ENCODE results near the gene RMP24.

RMP24 gene

DNA sequence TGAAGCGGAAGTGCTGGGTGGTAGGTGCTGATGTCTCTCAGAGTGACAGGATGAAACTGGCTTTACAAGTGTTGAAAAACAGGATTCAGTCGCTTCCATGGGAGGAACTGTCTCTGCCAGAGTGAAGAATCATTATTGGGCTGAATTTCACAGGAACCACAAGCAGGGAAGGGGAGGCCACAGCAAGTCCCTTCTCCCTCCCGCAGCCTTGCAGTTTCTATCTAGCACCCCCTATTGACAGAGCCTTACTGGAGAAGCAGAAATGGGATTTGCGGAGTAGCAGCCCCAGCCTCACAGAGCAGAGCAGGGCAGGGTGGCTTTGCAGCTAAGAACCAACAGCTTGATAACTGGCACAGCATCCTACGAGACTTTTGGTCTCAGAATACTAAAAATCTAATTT, 33.3 kb upstream of the RMP24 start:
- Histone ChIP-seq H3K9me3 (ENCODE audit: control insufficient read depth, insufficient read depth, low read length) (no peaks in the 10 kb centered on the region), H3K27ac (ENCODE audit: low read depth, low read length) (no peak overlapping the region), H3K4me3 (ENCODE audit: low read depth, low read length) (no peak overlapping the region), H3K36me3 (ENCODE audit: control insufficient read depth, insufficient read depth, low read length) (no peaks in the 10 kb centered on the region), H3K27me3 (ENCODE audit: control insufficient read depth, insufficient read depth, low read length) (no peaks in the 10 kb centered on the region), H3K4me1 (ENCODE audit: control insufficient read depth, insufficient read depth, low read length) (no peaks in the 10 kb centered on the region)
- peak in 1 of 6 donors; percentile 21 for DNase-seq (ENCODE audit: low read depth in 4 of 6, low spot score in 6 of 6)
- 54% methylated on average over 4 of the region's 5 CpGs for WGBS (ENCODE audit: insufficient coverage)

DNA sequence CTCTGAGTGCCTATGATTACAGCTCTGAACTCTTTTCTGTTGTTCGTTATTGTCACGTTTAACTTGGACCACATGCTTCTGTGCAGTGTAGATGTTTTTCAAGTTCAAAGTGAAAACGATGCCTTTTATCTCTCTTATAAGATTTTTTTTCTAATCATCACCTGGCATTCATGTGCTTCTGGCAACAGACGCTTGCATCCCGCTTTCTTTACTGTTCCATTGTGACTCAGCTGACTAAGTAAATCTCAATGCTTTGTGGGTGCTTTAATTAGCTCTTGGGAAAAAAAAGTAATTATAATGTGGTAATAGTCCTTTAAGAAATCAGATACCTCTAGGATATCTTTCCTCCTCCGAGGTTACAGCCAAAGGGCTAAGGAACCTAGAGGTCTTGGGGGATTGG, 31.2 kb upstream of the RMP24 start:
- H3K27me3 ChIP-seq (ENCODE audit: control insufficient read depth, insufficient read depth, low read length), result no peaks in the 10 kb centered on the region
- WGBS (ENCODE audit: insufficient coverage), result no CpG with 5 or more reads among the region's 6 CpGs
- no peaks in the 10 kb centered on the region for H3K36me3 ChIP-seq (ENCODE audit: control insufficient read depth, insufficient read depth, low read length)
- H3K4me3 ChIP-seq (ENCODE audit: low read depth, low read length), result no peak overlapping the region
- no peaks in the 10 kb centered on the region for H3K9me3 ChIP-seq (ENCODE audit: control insufficient read depth, insufficient read depth, low read length)
- no peak overlapping the region for H3K27ac ChIP-seq (ENCODE audit: low read depth, low read length)
- peak in 1 of 6 donors; percentile 34 for DNase-seq (ENCODE audit: low read depth in 4 of 6, low spot score in 6 of 6)
- no peaks in the 10 kb centered on the region for H3K4me1 ChIP-seq (ENCODE audit: control insufficient read depth, insufficient read depth, low read length)

DNA sequence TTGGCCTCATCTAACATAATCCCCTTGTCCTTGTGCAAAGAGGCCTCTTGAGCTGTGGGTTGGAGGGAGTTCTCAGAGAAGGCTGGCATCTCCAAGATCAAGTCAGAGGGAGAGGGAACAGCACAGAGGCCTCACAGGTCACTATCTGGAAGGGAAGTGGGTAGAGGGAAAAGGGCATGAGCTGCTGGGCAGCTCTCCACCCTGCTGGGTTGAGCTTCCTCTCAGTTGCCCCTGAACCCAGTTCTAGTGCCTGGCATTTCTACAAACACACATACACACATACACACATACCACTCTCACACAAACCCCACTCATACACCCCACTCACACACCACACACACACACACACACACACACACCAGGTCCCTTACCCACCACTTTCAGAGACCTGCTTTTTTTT, 30.3 kb upstream of the RMP24 start:
- DNase-seq (ENCODE audit: low read depth in 4 of 6, low spot score in 6 of 6), result no peak
- no peak overlapping the region for H3K27ac ChIP-seq (ENCODE audit: low read depth, low read length)
- H3K27me3 ChIP-seq (ENCODE audit: control insufficient read depth, insufficient read depth, low read length), result no peaks in the 10 kb centered on the region
- no peak overlapping the region for H3K4me3 ChIP-seq (ENCODE audit: low read depth, low read length)
- H3K36me3 ChIP-seq (ENCODE audit: control insufficient read depth, insufficient read depth, low read length), result no peaks in the 10 kb centered on the region
- H3K4me1 ChIP-seq (ENCODE audit: control insufficient read depth, insufficient read depth, low read length), result no peaks in the 10 kb centered on the region
- H3K9me3 ChIP-seq (ENCODE audit: control insufficient read depth, insufficient read depth, low read length), result no peaks in the 10 kb centered on the region

DNA sequence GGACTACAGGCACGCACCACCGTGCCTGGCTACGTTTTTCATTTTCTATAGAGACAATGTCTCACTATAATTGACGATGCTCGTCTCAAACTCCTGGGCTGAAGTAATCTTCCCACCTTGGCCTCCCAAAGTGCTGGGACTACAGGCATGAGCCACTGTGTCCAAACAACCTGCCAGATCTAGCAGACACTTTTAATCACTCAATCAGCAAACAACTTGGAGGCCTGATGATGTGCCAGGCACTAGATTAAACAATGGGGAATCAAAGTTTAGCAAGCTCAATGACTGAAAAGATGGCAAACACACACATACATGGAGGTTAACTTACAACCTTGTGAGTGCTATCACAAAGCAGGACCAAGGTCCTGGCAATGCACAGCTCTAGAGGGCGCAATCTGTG, 29.8 kb upstream of the RMP24 start:
- H3K27me3 ChIP-seq (ENCODE audit: control insufficient read depth, insufficient read depth, low read length), result no peaks in the 10 kb centered on the region
- no peaks in the 10 kb centered on the region for H3K9me3 ChIP-seq (ENCODE audit: control insufficient read depth, insufficient read depth, low read length)
- H3K4me1 ChIP-seq (ENCODE audit: control insufficient read depth, insufficient read depth, low read length), result no peaks in the 10 kb centered on the region
- WGBS (ENCODE audit: insufficient coverage), result 100% methylated on average over 5 of the region's 6 CpGs
- H3K4me3 ChIP-seq (ENCODE audit: low read depth, low read length), result no peak overlapping the region
- H3K27ac ChIP-seq (ENCODE audit: low read depth, low read length), result no peak overlapping the region
- no peak for DNase-seq (ENCODE audit: low read depth in 4 of 6, low spot score in 6 of 6)
- H3K36me3 ChIP-seq (ENCODE audit: control insufficient read depth, insufficient read depth, low read length), result no peaks in the 10 kb centered on the region

DNA sequence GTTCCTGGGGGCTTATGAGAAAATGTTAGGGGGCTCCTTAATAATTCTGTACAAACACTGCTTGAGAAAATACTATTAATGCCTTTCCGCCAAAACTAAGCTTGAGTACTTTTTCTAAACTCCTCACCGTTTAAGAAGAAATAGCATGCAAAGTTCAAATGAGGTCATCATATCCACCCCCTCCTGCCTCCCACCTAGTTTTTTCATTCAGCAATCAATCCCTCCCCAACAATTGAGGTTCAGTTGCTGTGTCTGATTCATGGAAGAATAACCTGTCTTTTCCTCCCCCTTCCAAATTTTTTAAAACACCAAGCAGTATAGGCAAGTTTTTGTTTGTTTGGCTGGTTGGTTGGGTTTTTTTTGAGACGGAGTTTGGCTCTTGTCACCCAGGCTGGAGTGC, 24.4 kb upstream of the RMP24 start:
- no peak overlapping the region for H3K4me3 ChIP-seq (ENCODE audit: low read depth, low read length)
- no peak for DNase-seq (ENCODE audit: low read depth in 4 of 6, low spot score in 6 of 6)
- peaks cover 6% of the 10 kb centered on the region for H3K4me1 ChIP-seq (ENCODE audit: control insufficient read depth, insufficient read depth, low read length)
- 100% methylated on average over 2 of the region's 3 CpGs for WGBS (ENCODE audit: insufficient coverage)
- H3K9me3 ChIP-seq (ENCODE audit: control insufficient read depth, insufficient read depth, low read length), result peaks cover under 1% of the 10 kb centered on the region
- H3K27ac ChIP-seq (ENCODE audit: low read depth, low read length), result no peak overlapping the region
- peaks cover 5% of the 10 kb centered on the region for H3K27me3 ChIP-seq (ENCODE audit: control insufficient read depth, insufficient read depth, low read length)
- H3K36me3 ChIP-seq (ENCODE audit: control insufficient read depth, insufficient read depth, low read length), result no peaks in the 10 kb centered on the region

DNA sequence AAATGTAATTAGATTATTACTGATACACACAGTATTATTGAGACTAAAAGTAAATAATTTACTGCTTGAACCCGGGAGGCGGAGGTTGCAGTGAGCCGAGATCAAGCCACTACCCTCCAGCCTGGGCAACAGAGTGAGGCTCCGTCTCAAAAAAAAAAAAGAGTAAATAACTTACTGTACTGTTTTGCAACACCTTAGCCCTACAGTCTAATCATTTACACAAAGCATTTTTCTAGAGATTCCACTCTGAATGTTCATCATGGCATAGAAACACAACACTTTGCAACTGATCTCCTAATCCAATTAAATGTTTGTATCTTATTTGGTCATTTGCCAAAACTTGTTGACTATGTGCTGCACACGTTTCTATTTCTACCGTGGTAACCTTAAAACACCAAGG, 23.4 kb upstream of the RMP24 start:
- 63% methylated on average over 2 of the region's 6 CpGs for WGBS (ENCODE audit: insufficient coverage)
- no peak overlapping the region for H3K4me3 ChIP-seq (ENCODE audit: low read depth, low read length)
- no peak for DNase-seq (ENCODE audit: low read depth in 4 of 6, low spot score in 6 of 6)
- peaks cover 6% of the 10 kb centered on the region for H3K4me1 ChIP-seq (ENCODE audit: control insufficient read depth, insufficient read depth, low read length)
- H3K27me3 ChIP-seq (ENCODE audit: control insufficient read depth, insufficient read depth, low read length), result peaks cover 5% of the 10 kb centered on the region
- H3K36me3 ChIP-seq (ENCODE audit: control insufficient read depth, insufficient read depth, low read length), result no peaks in the 10 kb centered on the region
- H3K9me3 ChIP-seq (ENCODE audit: control insufficient read depth, insufficient read depth, low read length), result peaks cover 1% of the 10 kb centered on the region
- no peak overlapping the region for H3K27ac ChIP-seq (ENCODE audit: low read depth, low read length)

DNA sequence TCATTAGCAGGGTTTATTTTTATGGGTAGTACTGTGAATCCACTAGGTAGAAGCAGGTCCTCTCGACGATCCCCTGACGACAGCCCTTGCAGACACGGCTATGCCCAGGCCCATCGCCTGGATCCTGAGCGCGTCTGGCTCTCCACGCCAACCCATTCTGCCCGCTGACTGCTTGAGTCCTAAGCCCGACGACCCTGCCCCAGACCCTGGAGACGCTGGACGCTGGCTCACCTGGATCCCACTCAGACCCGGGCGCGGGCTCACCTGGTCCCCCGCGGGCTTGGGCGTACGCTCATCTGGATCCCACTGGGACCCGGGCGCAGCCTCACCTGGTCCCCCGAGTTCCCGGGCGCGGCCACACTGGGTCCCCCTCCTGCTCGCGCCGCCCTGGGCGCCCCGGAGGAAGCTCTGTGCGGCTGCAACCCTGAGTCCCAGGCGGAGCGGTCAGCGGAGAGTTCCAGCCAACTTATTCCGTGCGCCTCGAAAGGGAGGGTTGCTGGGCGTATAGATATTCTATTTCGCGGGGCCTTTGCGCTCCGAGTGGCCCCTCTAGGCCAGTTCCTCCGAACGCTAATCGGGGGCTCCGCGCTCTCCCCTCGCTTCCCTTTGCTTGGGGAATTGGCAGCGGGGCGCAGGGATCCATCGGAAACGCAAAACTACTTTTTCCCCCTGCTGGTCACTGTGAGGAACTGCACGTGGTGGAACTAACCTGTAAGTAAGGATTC, 22.4 kb upstream of the RMP24 start:
- 2% methylated on average over 46 of the region's 54 CpGs for WGBS (ENCODE audit: insufficient coverage)
- Histone ChIP-seq H3K4me1 (ENCODE audit: control insufficient read depth, insufficient read depth, low read length) (peaks cover 6% of the 10 kb centered on the region), H3K36me3 (ENCODE audit: control insufficient read depth, insufficient read depth, low read length) (no peaks in the 10 kb centered on the region), H3K27ac (ENCODE audit: low read depth, low read length) (no peak overlapping the region), H3K27me3 (ENCODE audit: control insufficient read depth, insufficient read depth, low read length) (peaks cover 5% of the 10 kb centered on the region), H3K9me3 (ENCODE audit: control insufficient read depth, insufficient read depth, low read length) (peaks cover 1% of the 10 kb centered on the region), H3K4me3 (ENCODE audit: low read depth, low read length) (peak overlapping the region; percentile 51)
- peak; percentile 54 to 94 (median 70) for DNase-seq (ENCODE audit: low read depth in 4 of 6, low spot score in 6 of 6)

DNA sequence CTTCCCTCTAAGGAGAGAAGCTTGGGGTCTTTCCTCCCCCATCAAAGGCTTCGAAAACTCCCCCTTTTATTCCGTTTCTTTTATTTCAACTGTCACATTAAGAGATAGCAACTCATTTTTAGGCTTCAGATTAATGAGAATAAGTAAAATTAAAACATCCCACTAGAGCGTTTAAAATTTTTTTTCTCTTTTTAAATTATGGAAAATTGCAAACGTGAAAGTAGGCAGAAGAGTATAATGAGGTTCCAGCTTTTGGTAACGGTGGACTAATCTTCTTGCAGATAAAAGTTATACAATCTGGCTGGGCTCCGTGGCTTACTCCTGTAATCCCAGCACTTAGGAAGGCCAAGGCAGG, 21.9 kb upstream of the RMP24 start:
- WGBS (ENCODE audit: insufficient coverage), result no CpG with 5 or more reads among the region's 6 CpGs
- Histone ChIP-seq H3K4me3 (ENCODE audit: low read depth, low read length) (peak overlapping the region; percentile 51), H3K9me3 (ENCODE audit: control insufficient read depth, insufficient read depth, low read length) (peaks cover 1% of the 10 kb centered on the region), H3K4me1 (ENCODE audit: control insufficient read depth, insufficient read depth, low read length) (peaks cover 6% of the 10 kb centered on the region), H3K27me3 (ENCODE audit: control insufficient read depth, insufficient read depth, low read length) (peaks cover 5% of the 10 kb centered on the region), H3K36me3 (ENCODE audit: control insufficient read depth, insufficient read depth, low read length) (no peaks in the 10 kb centered on the region), H3K27ac (ENCODE audit: low read depth, low read length) (no peak overlapping the region)
- DNase-seq (ENCODE audit: low read depth in 4 of 6, low spot score in 6 of 6), result no peak

DNA sequence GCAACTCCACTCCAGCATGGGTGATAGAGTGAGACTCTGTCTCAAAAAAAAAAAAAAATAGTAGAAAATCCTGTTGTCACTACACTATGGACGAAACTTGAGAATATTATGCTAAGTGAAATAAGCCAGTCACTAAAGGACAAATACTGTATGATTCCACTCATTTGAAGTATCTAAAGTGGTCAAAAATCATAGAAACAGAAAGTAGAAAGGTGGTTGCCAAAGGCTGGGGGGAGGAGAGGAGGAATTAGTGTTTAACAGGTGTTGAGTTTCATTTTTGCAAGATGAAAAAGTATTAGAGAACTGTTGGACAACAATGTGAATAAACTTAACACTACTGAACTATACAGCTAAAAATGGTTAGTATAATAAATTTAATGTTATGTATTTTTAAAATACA, 18.8 kb upstream of the RMP24 start:
- H3K27me3 ChIP-seq (ENCODE audit: control insufficient read depth, insufficient read depth, low read length), result peaks cover 5% of the 10 kb centered on the region
- WGBS (ENCODE audit: insufficient coverage), result no CpG with 5 or more reads among the region's 1 CpG
- no peaks in the 10 kb centered on the region for H3K36me3 ChIP-seq (ENCODE audit: control insufficient read depth, insufficient read depth, low read length)
- H3K27ac ChIP-seq (ENCODE audit: low read depth, low read length), result no peak overlapping the region
- DNase-seq (ENCODE audit: low read depth in 4 of 6, low spot score in 6 of 6), result no peak
- peaks cover 1% of the 10 kb centered on the region for H3K9me3 ChIP-seq (ENCODE audit: control insufficient read depth, insufficient read depth, low read length)
- peaks cover 6% of the 10 kb centered on the region for H3K4me1 ChIP-seq (ENCODE audit: control insufficient read depth, insufficient read depth, low read length)
- no peak overlapping the region for H3K4me3 ChIP-seq (ENCODE audit: low read depth, low read length)

DNA sequence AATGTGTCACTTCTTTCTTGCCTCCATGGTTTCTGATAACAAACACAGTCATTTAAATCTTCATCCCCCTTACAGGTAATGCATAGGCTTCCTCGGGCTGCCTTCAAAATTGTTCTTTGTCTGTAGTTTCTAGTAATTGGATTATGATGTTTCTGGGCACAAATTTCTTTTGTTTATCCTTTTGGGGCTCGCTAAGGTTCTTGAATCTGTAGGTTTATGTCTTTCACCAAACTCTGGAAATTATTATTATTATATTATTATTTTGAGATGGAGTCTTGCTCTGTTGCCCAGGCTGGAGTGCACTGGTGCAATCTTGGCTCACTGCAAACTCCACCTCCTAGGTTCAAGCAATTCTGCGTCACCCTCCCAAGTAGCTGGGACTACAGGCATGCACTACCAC, 16.3 kb upstream of the RMP24 start:
- Histone ChIP-seq H3K9me3 (ENCODE audit: control insufficient read depth, insufficient read depth, low read length) (peaks cover 6% of the 10 kb centered on the region), H3K4me3 (ENCODE audit: low read depth, low read length) (no peak overlapping the region), H3K27ac (ENCODE audit: low read depth, low read length) (no peak overlapping the region), H3K36me3 (ENCODE audit: control insufficient read depth, insufficient read depth, low read length) (no peaks in the 10 kb centered on the region), H3K27me3 (ENCODE audit: control insufficient read depth, insufficient read depth, low read length) (no peaks in the 10 kb centered on the region), H3K4me1 (ENCODE audit: control insufficient read depth, insufficient read depth, low read length) (no peaks in the 10 kb centered on the region)
- DNase-seq (ENCODE audit: low read depth in 4 of 6, low spot score in 6 of 6), result no peak
- no CpG with 5 or more reads among the region's 3 CpGs for WGBS (ENCODE audit: insufficient coverage)

Data from spinal cord (tissue), 9 donors.